Measurements from ENCODE around the gene COL7A1. TPM values are rescaled to one million over a fixed set of nuclear protein-coding genes. Genes with fewer than 3 reads are reported as not detected.

The COL7A1 gene
- total RNA-seq, 2 donors from 2014 or later, result 15.7 to 16.6 TPM

GRCh38 chr3:48571938-48572337 is 23.2 kb downstream of the COL7A1 start:
- no peaks in the 10 kb centered on the region for H3K27me3 Mint-ChIP-seq (ENCODE audit: insufficient read depth)
- 91 to 96% methylated on average over 6 to 12 of the region's 12 CpGs for WGBS, 2 experiments (ENCODE audit: insufficient coverage in 1 of 2, insufficient read length in 1 of 2)
- H3K27ac Mint-ChIP-seq, result no peak overlapping the region
- no peaks in the 10 kb centered on the region for H3K36me3 Mint-ChIP-seq (ENCODE audit: low read depth)
- Histone ChIP-seq H3K9me3 (ENCODE audit: control insufficient read depth, low read length) (no peaks in the 10 kb centered on the region), H3K4me1 (ENCODE audit: control insufficient read depth, insufficient read depth, low read length) (no peaks in the 10 kb centered on the region), H3K27me3 (ENCODE audit: control insufficient read depth, insufficient read depth, low read length, poor library complexity, severe bottlenecking) (no peaks in the 10 kb centered on the region), H3K9ac (ENCODE audit: extremely low read depth, low read length, poor library complexity, severe bottlenecking) (no peak overlapping the region), H3K27ac (ENCODE audit: low read depth, low read length) (no peak overlapping the region), H3K4me3 (ENCODE audit: low read length) (no peak overlapping the region), H3K36me3 (ENCODE audit: control insufficient read depth, insufficient read depth, low read length) (no peaks in the 10 kb centered on the region)
- DNase-seq, result no peak
- no peak overlapping the region for H3K4me3 Mint-ChIP-seq
- H3K9me3 Mint-ChIP-seq, result no peaks in the 10 kb centered on the region
- no peak for TF ChIP-seq CTCF (conservative IDR thresholded peaks at IDR 0.05)
- no peaks in the 10 kb centered on the region for H3K4me1 Mint-ChIP-seq

- Mint-ChIP-seq H3K9me3 (no peaks in the 10 kb centered on the region), H3K4me3 (no peak overlapping the region), H3K27ac (no peak overlapping the region), H3K4me1 (no peaks in the 10 kb centered on the region), H3K36me3 (ENCODE audit: low read depth) (no peaks in the 10 kb centered on the region), H3K27me3 (ENCODE audit: insufficient read depth) (no peaks in the 10 kb centered on the region)
- TF ChIP-seq CTCF (conservative IDR thresholded peaks at IDR 0.05), result no peak
- H3K27me3 ChIP-seq (ENCODE audit: control insufficient read depth, insufficient read depth, low read length, poor library complexity, severe bottlenecking), result no peaks in the 10 kb centered on the region
- no peak overlapping the region for H3K27ac ChIP-seq (ENCODE audit: low read depth, low read length)
- H3K9ac ChIP-seq (ENCODE audit: extremely low read depth, low read length, poor library complexity, severe bottlenecking), result no peak overlapping the region
- 95 to 98% methylated on average over 9 to 18 of the region's 18 CpGs for WGBS, 2 experiments (ENCODE audit: insufficient coverage in 1 of 2, insufficient read length in 1 of 2)
- H3K36me3 ChIP-seq (ENCODE audit: control insufficient read depth, insufficient read depth, low read length), result no peaks in the 10 kb centered on the region
- no peaks in the 10 kb centered on the region for H3K9me3 ChIP-seq (ENCODE audit: control insufficient read depth, low read length)
- H3K4me3 ChIP-seq (ENCODE audit: low read length), result no peak overlapping the region
- H3K4me1 ChIP-seq (ENCODE audit: control insufficient read depth, insufficient read depth, low read length), result no peaks in the 10 kb centered on the region
- DNase-seq, result no peak
These were observed 25.2 kb downstream of the COL7A1 start for GRCh38 chr3:48569808-48570450.

- WGBS, 2 experiments (ENCODE audit: insufficient coverage in 1 of 2, insufficient read length in 1 of 2), result 90 to 100% methylated on average over 2 to 10 of the region's 10 CpGs
- H3K27me3 Mint-ChIP-seq (ENCODE audit: insufficient read depth), result no peaks in the 10 kb centered on the region
- no peak overlapping the region for H3K9ac ChIP-seq (ENCODE audit: extremely low read depth, low read length, poor library complexity, severe bottlenecking)
- no peaks in the 10 kb centered on the region for H3K4me1 Mint-ChIP-seq
- no peaks in the 10 kb centered on the region for H3K4me1 ChIP-seq (ENCODE audit: control insufficient read depth, insufficient read depth, low read length)
- no peaks in the 10 kb centered on the region for H3K9me3 Mint-ChIP-seq
- H3K4me3 Mint-ChIP-seq, result no peak overlapping the region
- no peaks in the 10 kb centered on the region for H3K36me3 ChIP-seq (ENCODE audit: control insufficient read depth, insufficient read depth, low read length)
- H3K27ac Mint-ChIP-seq, result no peak overlapping the region
- no peak overlapping the region for H3K27ac ChIP-seq (ENCODE audit: low read depth, low read length)
- no peak overlapping the region for H3K4me3 ChIP-seq (ENCODE audit: low read length)
- DNase-seq, result no peak
- H3K27me3 ChIP-seq (ENCODE audit: control insufficient read depth, insufficient read depth, low read length, poor library complexity, severe bottlenecking), result no peaks in the 10 kb centered on the region
- no peak for TF ChIP-seq CTCF (conservative IDR thresholded peaks at IDR 0.05)
- no peaks in the 10 kb centered on the region for H3K36me3 Mint-ChIP-seq (ENCODE audit: low read depth)
- H3K9me3 ChIP-seq (ENCODE audit: control insufficient read depth, low read length), result no peaks in the 10 kb centered on the region
These were observed 25.7 kb downstream of the COL7A1 start for GRCh38 chr3:48569400-48569799.
